H1 (cell line): ENCODE measurements around the gene PRKCH. TPM values are rescaled to one million over a fixed set of nuclear protein-coding genes. Genes with fewer than 3 reads are reported as not detected.

Source experiments
- BRCA1 ChIP-seq: IDR thresholded peaks from 2 replicates; pipeline ENCODE4 v1.6.1; 2012; ENCODE audit warnings: low read depth, low read length, improper control_type of control experiment
- CHD1 ChIP-seq: IDR thresholded peaks from 2 replicates; pipeline ENCODE4 v1.6.1; 2012; ENCODE audit warnings: low read depth, low read length, improper control_type of control experiment
- CHD7 ChIP-seq: fragments of 300-600 bp; sonication (generic); IDR thresholded peaks from 2 replicates; pipeline ENCODE4 v1.7.1; 2012; ENCODE audit warnings: low read length, moderate library complexity, mild to moderate bottlenecking, inconsistent platforms; ENCODE audit not compliant: insufficient replicate concordance
- EGR1 ChIP-seq: IDR thresholded peaks from 2 replicates; pipeline ENCODE4 v1.6.1; 2011; ENCODE audit warnings: low read depth, low read length, borderline replicate concordance
- EZH2 ChIP-seq: fragments of 200-600 bp; sonication (generic); IDR thresholded peaks from 2 replicates; pipeline ENCODE4 v1.7.1; 2012; ENCODE audit warnings: low read depth, mild to moderate bottlenecking, moderate library complexity, low read length, inconsistent platforms; ENCODE audit not compliant: severe bottlenecking
- JUN ChIP-seq: IDR thresholded peaks from 2 replicates; pipeline ENCODE4 v1.6.1; 2011; ENCODE audit warnings: low read depth, mild to moderate bottlenecking, improper control_type of control experiment, low read length
- MAX ChIP-seq: IDR thresholded peaks from 2 replicates; pipeline ENCODE4 v1.6.1; 2012; ENCODE audit warnings: inconsistent platforms
- SIRT6 ChIP-seq: IDR thresholded peaks from one replicate; pipeline ENCODE4 v1.7.1; 2012; ENCODE audit warnings: low read length, inconsistent platforms
- SP1 ChIP-seq: IDR thresholded peaks from 2 replicates; pipeline ENCODE4 v1.6.1; 2011; ENCODE audit warnings: low read depth, low read length
- SP4 ChIP-seq: IDR thresholded peaks from 2 replicates; pipeline ENCODE4 v1.6.1; 2012; ENCODE audit warnings: low read length, inconsistent platforms
- TAF7 ChIP-seq: optimal IDR thresholded peaks from 2 replicates; pipeline ENCODE3; 2011; ENCODE audit warnings: low read depth, mild to moderate bottlenecking, inconsistent platforms, low read length, moderate library complexity, borderline replicate concordance
- polyA plus RNA-seq, 7 experiments: library from polyadenylated mRNA; depleted of rRNA in 3 of 7; stranded (reverse) in 5 of 7; unstranded in 2 of 7; fragments of >200 nt in 5 of 7; fragments of 200-250 nt in 2 of 7; gene quantifications; 1 replicate in 5 of 7; 2 replicates in 1 of 7; 4 replicates in 1 of 7; pipeline versions ENCODE4 v1.2.1 to v1.2.3, GENCODE V29; 2011 to 2013; ENCODE audit warnings: missing spikeins in 2 of 7, mixed read lengths in 2 of 7
- total RNA-seq: library from RNA; stranded (reverse); fragmentation: NEBNext Ultra II Directional; extraction: Animal tissue kit (Norgen Biotek cat#: 25700); gene quantifications from 2 replicates; pipeline ENCODE4 v1.2.1, GENCODE V29; 2021

PRKCH gene
- total and polyA plus RNA-seq, 2 of the 8 experiments (the other 6 are each of a cell fraction or from before 2014, with no cell fraction given), result 6.4 to 7.0 TPM

GRCh38 chr14:61545726-61546455, 224.5 kb downstream of the PRKCH start (continued):
- TF ChIP-seq CHD7, result no peak
- no peak for TF ChIP-seq CHD1
- TF ChIP-seq JUN, result no peak
- TF ChIP-seq EGR1, result no peak
- no peak for TF ChIP-seq SP4
- no peak for TF ChIP-seq BRCA1
- no peak for TF ChIP-seq SIRT6
- TF ChIP-seq EZH2, result no peak
- no peak for TF ChIP-seq SP1
- TF ChIP-seq TAF7, result no peak
- no peak for TF ChIP-seq MAX
